ENCODE data around the gene SNCA. TPM values are rescaled to one million over a fixed set of nuclear protein-coding genes. Genes with fewer than 3 reads are reported as not detected.

The SNCA gene
- total RNA-seq, 1 donor from 2014 or later: 24.7 TPM

DNA sequence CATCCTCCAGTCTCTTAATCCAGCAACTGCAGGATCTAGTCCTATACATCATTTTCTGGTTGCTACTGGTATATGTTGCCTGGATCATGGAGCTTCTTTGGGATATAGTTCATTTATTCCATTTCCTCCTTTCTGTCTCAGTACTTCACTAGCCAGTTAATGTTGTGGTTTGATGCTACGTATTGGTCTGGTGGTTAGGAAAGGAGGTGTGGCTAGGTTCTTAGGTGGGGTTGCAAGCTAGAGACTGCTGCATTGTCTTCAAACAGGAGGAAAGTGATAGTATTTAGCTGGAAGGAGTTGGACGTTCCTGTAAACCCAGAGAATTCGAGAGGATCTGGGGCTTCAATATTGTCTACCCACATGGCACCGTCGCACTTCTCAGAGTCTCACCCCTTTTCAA lies 129.5 kb downstream of the SNCA start:
- DNase-seq (ENCODE audit: low read depth): no peak

DNA sequence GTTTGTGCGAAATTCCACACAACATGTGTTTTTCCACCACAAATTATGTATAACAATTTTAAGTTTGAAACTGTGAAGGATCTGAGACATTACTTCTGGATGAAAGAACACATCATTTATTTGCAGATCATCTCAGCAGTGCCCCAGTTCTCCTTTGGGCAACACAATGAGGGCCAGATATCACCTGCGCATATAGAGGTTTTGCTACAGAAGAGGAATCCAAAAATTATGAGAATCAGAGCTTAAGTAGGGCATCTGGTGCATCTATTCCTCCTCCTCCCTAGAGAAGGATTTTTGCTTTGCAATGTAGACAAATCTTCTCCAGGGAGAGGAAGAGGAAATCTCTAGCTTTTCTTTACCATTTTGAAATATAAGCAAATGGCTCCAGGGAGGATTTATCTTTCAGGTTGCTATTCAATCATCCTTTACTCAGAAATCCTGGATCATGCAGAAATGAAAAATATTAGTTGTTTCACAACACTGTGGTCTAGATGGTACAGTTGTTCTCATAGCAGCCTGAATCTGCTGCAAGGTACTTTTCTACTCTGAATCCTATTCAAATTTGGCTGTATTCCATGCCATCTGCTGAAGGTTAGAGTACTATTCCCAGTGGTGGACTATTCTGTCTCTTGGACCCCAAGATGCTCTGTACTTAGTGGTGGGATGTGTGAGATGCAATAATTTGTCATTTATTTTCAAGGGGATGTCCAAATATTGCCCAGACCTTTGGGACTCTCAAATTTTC lies 132.1 kb downstream of the SNCA start:
- no peak for DNase-seq (ENCODE audit: low read depth)

DNA sequence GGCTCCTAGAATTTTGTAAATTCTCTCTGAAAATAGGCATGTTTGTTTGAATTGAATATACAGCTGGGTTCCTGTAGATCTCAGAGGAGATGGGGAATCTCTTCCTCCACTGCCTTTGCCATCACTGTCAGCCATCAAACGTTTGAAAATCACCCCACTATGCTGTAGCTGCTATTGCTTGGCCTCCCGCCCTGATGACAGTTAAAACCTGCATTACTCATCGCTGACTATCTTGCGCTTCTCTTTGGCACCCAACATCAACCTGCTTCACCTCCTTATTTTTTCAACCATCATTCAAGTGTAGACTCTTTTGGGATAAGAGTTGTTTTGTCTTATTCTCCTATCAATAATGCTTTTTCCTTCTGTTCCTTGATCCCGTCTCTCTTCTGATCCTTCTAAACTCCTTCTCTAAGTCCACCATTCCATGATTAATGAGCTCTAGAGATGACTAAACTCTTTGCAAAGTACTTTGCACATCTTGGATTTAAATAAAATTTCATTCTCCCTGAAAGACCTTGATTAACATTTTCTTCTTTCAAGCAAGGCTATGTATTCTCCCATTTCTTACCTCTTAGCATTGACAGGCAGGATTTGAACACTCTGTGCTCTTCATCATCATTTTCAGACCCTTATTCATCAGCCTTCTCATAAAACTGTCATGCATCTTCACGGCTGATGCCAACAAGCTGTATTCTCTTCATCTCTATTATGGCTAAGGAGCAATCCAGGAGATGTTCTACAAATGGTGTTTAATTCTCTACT lies 133.0 kb downstream of the SNCA start:
- no peak for DNase-seq (ENCODE audit: low read depth)

DNA sequence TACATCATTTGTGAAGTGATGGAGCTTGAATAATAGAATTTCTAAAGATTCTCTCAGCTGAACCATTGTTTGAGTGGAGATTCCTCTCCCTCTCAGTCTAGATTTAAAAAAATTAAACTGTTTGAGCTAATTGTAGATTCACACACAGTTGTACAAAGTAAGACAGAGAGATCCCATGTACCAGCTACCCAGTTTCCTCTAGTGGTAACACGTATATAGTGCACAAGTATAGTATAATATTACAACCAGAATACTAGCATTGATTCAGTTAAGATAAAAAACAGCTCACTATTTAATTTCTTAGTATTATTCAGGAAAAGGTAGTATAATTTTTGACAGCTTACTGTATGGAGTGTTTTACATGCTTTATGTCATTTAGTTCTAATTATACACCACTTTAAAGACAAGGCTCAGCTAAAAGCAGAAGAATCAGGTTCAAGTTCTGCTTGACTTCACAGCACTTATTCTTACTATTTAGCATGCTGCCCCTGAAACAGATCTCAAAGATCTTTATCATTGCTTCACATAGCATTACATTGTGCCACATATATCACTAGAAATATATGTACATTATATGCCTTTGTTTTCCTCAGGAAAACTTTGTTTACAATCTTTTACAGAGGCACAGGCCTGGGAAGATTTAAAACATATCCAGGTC lies 136.1 kb downstream of the SNCA start:
- DNase-seq (ENCODE audit: low read depth): peak; percentile 39

DNA sequence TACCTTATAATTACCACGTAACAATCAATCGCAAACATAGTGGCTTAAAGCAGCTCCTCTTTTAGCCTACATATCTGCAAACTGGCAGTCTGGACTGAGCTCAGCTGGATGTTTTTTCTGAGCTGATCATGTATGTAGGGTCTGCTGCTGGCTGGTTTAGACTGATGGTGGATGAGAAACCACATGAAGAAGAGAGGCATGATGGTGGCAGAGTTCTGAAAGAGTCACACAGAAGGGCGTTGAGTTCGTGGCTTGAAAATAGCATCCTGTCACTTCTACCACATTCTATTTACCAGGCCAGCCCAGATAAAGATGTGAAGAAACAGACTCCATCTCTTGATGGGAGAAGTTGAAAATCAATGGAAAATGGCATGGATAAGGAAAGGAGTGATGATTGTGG lies 151.3 kb downstream of the SNCA start:
- DNase-seq (ENCODE audit: low read depth): no peak

DNA sequence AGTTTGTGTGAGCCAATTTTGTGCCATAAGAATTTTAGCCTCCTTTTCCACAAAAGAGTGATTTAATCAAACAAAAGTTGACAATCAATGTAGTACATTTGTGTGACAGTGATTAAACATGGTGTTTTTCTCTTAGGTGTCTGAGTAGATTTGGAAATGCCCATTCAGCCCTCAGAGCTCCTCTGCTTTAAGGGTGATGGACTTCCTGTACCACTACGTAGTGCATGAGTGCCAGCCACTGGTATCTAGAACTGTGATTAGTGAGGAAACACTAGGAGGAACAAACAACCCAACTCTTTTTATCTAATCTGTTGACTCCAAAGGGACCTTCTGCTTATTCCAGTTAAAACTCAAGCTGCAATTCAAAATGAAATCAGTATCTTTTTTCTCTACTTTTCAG lies 151.7 kb downstream of the SNCA start:
- DNase-seq (ENCODE audit: low read depth): no peak

DNA sequence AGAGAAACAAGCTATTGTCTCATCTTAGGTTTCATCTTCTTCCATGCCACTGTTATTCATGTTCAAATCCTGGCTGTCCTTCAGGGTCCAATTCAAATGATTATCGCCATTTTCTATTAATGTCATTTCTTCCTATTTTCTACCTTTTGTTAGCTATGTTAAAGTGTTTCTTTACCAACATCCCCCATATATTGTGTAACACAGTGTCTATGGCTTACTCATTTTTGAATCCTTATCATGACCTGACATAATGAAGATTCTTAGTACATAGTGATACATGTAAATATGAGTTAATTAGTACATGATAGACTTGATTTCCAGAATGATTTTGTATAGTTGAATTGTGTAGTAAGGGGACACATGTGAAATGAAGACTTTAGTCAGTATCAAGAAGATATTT lies 152.4 kb downstream of the SNCA start:
- no peak for DNase-seq (ENCODE audit: low read depth)

DNA sequence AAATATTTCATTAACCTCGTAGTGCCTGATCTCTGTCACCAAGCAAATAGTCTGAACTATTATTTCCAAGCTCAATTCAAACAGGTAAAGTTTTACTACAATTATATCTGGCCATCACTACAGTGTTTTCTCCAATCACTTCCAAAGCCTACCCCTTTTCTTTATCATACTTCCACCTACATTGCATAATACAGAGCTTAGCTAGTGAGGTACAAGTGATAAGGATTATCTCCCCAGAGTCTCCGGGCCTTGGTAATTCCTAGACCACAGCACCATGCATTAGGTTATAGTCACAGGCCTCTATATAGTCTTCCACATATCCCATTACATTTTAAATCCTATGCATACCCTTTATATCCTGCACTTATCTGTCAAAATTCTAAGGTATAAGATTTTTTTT lies 154.2 kb downstream of the SNCA start:
- DNase-seq (ENCODE audit: low read depth): no peak

DNA sequence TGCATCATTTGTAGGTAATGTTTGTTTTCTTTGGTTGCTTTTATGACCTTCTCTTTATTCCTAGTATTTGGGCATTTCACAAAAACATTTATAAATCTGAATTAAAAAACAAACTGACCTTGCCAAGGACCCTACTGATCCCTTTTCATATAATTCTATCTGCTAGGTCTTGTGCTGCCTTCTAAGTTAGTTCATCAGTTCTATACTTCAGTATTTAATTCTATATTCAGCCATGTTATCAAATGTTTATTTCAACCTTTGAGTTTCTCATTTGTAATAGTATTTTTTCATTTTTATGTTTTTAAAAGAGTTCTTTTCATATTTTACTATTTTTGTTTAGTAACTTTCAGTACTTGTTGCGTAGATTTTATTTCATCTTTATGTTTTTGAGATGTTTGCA lies 155.3 kb downstream of the SNCA start:
- no peak for DNase-seq (ENCODE audit: low read depth)

DNA sequence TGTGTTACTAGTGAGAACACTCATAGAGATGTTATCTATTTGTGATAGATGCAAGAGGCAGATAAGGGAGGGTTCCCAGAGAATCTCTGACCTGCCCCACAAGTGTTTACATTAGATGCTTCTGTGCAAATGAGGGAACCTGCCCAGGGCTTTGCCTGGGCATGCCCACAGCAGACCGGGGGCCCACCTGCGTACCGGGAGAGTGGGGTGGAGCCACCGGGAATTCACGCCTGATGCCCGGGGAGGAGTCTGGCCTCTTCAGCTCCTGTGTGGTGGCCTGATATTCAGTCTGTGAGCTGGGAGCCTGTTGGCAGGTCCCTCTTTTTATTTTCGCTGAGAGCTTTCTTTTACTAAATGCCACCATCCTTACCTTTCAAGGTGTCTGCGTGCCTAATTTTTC lies 155.7 kb downstream of the SNCA start:
- DNase-seq (ENCODE audit: low read depth): no peak

DNA sequence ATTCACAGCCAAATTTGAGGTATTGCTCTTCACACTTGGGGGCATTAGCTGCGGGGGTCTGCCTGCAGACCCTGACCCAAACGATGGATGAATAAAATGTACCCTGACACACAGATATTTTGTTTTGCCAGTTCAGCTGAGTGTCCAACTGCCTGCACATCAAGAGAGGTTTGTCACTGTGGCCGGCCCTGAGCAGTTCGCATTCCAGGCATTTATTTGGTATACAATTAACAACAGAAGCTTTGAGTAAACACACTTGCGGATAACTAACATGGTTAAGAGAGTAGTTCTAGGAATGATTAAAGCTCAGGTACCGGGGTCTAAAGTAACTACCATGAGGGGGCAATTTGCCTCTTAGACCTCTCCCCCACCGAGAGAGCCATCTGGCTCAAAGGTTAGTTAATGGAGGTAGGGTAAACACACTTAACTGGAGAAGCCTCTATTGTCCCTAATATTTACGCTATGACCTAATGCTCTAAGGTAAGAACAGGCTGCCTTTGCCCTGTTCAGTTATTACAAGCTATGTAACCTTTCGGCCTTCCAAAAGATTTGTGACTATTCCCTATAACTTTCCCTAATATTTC lies 162.0 kb downstream of the SNCA start:
- peak; percentile 15 for DNase-seq (ENCODE audit: low read depth)

Other genes with a start within 250 kb of the SNCA start
- gene MMRN1, start 57.7 kb upstream of the SNCA start, total RNA-seq: 1.6 and 3.0 TPM in 2 replicates